Glomerular endothelial cell (primary cell): Measurements from ENCODE around the gene CATSPER3. TPM values are rescaled to one million over a fixed set of nuclear protein-coding genes. Genes with fewer than 3 reads are reported as not detected.
"Not testable (repeated sequence)": the region's sequence is repeated elsewhere in the genome, so short reads cannot be mapped to it uniquely, and the experiment has no call there.

Source experiments
- DNase-seq: peaks from one replicate; pipeline ENCODE4 v3.0.0-alpha.2; 2011; ENCODE audit warnings: low read depth, low spot score; ENCODE audit errors: extremely low read depth
- total RNA-seq: library from RNA; depleted of rRNA; stranded (reverse); fragments of >200 nt; gene quantifications from 2 replicates; pipeline ENCODE4 v1.2.3, GENCODE V29; 2015

Gene CATSPER3
- total RNA-seq, 1 donor from 2014 or later: not detected

DNA sequence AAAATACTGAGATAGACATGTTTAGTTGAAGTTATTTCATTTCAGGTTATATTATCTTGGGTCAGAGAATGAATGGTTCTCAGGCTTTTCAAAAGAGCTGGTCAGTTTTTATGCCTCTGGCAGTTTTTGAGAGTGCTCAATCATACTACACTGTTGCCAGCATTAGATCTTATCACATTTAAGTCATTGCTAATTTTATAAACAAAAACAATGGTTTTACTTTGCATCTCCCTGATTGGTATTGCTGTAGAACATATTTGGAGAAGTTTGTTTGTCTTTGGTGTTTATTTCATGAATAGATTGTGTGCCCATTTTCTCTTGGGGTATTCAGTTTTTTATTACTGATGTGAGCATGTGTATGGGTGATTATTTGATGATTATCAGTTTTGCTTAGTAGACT, 1.5 kb downstream of the CATSPER3 start:
- DNase-seq: no peak

DNA sequence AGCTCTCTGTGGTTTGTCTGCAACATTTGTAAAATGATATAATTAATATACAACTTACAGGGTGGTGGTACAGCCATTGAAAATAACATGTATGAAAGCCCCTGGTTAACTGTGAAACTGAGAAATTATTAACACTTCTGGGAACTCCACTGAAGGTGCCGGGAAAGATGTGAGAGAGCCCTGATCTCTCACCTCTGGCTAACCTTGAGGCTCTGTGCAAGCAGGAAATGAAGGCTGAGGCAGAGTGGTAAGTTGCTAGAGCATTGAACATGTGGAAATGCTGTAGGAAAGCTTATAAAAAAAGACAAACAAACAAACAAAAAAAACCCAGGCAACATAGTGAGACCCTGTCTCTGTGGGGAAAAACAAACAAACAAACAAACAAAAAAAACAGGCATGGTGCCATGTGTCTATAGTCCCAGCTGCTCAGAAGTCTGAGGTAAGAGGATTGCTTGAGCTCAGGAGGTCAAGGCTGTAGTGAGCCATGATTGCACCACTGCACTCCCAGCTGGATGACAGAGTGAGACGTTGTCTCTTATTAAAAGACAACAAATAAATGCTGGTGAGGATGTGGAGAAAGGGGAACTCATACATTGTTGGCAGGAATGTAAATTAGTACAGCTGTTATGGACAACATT, 7.5 kb downstream of the CATSPER3 start:
- no peak for DNase-seq

DNA sequence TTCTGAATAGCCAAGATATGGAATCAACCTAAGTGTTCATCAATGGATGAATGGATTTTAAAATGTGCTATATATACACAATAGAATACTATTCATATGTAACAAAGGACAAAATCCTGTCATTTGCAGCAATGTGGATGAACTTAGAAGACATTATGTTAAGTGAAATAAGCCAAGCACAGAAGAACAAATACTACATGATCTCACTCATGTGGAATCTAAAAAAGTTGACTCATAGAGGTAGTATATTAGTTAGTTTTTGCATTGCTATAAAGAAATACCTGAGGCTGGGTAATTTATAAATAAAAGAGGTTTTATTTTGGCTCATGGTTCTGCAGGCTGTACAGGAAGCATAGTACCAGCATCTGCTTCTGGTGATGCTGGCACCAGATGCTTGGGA, 8.1 kb downstream of the CATSPER3 start:
- DNase-seq: no peak

DNA sequence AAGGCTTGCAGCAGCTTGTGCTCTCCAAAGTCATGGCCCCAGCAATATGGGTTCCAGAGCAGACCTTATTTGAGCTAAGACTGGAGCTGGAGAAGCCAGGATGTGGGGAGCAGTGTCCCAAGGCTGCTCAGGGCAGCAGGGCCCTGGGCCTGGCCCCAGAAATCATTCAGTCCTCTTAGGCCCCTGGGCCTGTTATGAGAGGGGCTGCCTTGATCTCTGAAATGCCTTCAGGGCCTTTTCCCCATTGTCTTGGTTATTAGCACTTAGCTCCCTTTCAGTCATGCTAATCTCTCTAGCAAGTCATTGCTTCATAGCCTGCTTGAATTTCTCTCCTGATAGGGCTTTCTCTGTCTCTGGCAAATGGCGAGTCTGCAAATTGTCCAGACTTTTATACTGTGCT, 9.1 kb downstream of the CATSPER3 start:
- no peak for DNase-seq

DNA sequence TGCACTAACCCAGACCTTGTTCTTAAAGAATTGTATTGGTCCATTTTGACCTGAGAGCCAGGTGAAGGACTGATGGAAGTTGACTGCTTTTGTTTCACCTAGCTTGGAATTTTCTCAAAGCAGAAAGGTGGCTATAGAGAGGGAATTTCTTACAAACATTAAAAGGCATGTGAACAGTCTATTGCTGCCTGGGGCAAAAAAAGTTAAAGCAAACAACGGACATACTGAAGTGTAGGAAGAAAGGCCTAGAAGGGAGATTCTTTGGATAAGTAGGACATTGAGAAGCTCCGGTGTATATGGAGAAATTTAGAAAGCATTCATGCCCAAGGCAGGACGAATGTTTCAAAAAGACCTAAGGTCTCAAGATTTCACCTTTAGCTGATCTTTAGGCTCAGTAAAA, 11.7 kb downstream of the CATSPER3 start:
- DNase-seq: no peak

DNA sequence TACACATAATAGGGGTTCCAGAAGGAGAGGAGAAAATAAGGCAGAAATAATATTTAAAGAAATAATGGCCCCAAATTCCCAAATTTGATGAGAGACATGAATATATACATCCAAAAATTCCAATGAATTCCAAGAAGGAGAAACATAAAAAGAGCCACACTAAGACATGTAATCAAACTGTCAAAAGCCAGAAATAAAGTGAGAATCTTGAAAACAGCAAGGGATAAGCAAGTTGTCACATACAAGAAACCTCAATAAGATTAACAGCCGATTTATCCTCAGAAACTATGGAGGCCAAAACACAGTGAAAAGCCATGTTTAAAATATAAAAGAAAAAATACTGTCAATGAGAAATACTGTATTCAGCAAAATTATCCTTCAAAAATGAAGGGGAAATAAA, 14.5 kb downstream of the CATSPER3 start:
- no peak for DNase-seq

DNA sequence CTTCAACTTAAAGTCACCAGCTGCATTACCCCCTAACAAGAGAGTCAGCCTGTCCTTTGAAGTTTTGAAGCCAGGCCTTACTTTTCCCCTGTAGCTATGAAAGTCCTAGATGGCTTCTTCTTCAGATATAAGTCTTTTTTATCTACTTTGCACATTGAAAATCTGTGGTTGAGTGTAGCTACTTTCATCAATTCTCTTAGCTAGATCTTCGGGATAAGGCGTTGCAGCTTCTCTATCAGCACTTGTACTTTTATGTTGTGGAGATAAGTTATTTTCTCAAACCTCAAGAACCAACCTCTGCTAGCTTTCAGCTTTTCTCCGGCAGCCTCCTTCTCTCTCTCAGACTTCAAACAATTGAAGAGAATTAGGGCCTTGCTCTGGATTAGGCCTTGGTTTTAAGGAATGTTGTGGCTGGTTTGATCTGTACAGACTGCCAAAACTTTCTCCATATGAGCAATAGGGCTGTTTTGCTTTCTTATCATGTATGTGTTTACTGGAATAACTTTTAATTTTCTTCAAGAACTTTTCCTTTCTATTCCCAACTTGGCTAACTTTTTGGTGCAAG, 21.6 kb downstream of the CATSPER3 start:
- DNase-seq: no peak

DNA sequence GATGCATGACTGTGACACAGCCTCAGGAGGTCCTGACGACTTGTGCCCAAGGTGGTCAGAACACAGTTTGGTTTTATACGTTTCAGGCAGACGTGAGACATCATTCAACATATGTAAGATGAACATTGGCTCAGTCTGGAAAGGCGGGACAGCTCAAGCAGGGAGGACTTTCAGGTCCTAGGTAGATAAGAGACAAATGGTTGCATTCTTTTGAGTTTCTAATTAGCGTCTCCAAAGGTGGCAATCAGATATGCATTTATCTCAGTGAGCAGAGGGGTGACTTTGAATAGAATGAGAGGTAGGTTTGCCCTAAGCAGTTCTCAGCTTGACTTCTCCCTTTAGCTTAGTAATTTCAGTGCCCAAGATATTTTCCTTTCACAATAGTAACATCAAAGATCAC, 22.5 kb downstream of the CATSPER3 start:
- not testable (repeated sequence) for DNase-seq

DNA sequence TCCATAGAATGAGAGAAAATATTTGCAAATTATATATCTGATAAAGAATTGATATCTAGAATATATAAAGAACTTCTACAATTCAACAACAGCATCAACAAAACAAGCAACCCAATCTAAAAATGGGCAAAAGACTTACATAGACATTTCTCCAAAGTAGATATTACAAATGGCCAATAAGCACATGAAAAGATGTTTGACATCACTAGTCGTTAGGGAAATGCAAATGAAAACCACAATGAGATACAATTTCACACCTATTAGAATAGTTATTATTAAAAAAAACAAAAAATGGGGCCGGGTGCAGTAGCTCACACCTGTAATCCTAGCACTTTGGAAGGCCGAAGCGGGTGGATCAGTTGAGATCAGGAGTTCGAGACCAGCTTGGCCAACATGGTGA, 24.4 kb downstream of the CATSPER3 start:
- DNase-seq: no peak

DNA sequence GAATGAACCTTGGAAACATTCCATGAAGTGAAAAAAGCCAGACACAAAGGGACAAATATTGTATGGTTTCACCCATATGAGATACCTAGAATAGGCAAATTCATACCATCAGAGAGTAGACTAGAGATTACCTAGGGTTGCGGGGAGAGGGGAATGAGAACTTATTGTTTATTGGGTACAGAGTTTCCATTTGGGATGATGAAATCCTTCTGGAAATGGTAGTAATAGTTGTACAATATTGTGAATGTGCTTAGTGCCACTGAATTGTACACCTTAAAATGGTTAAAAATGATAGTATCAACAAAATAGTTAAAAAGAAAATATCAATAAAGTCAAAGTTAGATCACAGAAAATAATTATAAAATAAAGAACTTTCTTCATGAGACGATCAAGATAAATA, 25.5 kb downstream of the CATSPER3 start:
- DNase-seq: no peak

DNA sequence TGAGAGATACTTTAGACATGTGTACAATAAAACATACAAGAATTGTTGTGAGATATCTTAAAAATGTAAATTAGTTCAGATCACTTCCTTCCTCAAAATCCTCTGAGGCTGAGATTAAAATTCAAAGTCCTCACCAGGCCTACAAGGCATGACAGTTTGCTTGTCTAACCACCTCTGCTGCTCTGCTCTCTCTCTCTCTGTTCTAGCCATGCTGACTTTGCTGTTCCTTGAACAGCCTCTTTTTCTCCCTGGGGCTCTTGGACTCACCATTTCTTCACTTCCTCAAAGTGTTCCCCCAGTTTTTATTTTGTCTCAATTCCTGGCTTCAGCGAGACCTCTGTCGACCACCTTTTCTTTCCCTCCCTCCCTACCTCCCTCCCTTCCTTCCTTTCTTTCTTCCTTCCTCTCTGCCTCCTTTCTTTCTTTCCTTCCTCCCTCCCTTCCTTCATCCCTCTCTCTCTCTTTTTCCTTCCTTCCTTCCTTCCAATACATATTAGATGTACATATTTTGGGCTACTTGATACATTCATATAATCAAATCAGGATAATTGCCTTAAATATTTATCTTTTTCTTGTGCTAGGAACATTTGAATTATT, 27.0 kb downstream of the CATSPER3 start:
- no peak for DNase-seq

DNA sequence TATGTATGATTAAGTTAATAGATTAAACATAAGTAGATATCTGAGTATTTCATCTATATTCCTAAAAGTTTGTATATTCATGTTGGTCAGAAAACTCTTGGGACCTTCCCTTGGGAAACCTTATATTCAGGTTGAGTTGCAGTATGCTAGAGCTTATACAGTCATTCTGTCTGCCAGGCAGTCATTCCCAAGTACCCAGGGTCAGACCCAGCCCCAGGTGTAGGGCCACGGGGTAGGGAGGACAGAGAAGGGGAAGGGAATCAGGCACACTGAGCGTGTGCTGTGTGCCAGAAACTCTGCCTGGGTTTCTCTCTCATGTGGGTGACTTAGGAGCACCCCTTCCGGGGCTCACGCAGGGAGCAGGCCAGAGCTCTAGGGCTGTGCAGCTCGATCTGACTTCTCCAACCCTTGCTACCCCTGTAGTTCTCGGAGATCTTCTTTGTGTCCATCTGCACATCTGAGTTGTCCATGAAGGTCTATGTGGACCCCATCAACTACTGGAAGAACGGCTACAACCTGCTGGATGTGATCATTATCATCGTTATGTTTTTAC, 28.2 kb downstream of the CATSPER3 start:
- no peak for DNase-seq

DNA sequence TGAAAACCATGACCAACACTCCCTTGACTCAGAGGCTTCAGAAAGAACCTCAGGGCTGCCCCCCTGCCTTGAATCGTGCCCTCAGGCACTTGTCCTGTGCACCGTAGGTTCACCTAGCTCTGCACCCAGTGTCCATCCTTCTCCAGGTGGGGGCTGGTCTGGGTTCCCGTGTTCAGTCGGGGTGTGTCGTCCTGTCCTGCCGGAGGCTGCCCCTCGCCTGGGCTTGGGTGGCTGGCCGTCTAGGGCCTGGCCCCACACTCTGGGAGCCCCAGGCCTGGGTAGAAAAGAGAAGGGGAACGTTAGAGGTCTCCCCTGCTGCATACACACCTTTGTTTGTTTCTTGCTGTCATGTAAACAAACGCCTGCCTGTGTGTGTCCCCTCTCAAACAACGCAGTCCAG, 29.3 kb downstream of the CATSPER3 start:
- no peak for DNase-seq

DNA sequence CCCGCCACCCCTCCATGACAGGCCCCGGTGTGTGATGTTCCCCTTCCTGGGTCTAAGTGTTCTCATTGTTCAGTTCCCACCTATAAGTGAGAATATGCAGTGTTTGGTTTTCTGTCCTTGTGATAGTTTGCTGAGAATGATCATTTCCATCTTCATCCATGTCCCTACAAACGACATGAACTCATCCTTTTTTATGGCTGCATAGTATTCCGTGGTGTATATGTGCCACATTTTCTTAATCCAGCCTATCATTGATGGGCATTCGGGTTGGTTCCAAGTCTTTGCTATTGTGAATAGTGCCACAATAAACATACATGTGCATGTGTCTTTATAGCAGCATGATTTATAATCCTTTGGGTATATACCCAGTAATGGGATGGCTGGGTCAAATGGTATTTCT, 30.4 kb downstream of the CATSPER3 start:
- not testable (repeated sequence) for DNase-seq

DNA sequence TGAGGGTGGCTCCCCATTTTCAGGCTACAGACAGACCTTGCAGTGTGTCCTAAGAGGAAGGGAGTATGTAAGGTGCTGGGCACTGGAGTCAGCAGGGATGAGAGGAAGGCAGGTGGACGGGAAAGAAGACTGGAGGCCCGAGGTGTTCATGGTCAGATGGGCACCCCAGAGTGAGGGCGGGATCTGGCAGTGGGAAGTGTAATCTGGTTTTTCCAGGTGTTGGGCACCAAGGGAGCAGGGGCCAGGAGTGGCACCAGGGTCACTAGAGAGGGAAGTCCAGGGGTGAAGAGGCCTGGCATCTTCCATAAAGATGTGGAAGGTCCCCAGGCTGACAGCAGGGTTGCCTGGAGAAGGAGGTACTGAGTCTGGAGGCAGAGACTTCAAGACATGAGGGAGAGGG, 36.7 kb downstream of the CATSPER3 start:
- no peak for DNase-seq

DNA sequence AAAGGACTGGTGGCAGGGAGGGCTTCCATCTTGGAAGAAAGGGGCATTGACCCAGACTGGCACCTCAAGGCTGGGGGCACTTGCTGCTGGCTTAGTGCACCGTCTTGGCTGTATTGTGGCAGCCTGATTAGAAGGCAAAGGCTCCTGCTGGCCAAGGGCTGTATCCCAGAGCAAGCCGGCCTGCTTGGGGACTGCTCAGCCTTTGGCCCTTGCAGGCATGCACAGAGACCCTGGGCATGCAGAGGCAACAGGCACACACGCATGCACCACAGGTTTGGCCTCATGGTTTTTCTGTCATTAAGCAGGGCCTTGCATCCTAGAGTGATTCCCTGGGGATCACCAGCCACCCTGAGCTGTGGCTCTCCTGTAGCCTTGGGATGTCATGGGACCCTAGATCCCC, 37.4 kb downstream of the CATSPER3 start:
- DNase-seq: no peak

DNA sequence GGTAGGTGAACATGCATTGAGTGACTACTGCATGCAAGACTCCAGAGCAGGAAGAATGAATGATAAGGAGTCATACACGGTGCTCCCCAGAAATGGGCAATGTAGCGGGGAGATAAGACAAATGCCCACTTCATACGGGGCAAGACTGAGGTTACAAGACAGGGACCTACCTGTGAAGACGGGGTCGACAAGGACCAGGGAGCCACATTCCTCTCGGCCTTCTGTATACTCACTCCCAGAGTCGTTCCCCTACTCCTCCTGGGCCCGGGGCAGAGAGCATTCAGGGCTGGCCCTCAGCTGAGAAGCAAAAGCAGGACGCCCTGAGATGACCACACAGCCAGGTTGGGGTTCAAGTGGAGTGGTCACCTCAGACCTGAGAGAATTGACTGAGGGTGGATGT, 39.6 kb downstream of the CATSPER3 start:
- no peak for DNase-seq

DNA sequence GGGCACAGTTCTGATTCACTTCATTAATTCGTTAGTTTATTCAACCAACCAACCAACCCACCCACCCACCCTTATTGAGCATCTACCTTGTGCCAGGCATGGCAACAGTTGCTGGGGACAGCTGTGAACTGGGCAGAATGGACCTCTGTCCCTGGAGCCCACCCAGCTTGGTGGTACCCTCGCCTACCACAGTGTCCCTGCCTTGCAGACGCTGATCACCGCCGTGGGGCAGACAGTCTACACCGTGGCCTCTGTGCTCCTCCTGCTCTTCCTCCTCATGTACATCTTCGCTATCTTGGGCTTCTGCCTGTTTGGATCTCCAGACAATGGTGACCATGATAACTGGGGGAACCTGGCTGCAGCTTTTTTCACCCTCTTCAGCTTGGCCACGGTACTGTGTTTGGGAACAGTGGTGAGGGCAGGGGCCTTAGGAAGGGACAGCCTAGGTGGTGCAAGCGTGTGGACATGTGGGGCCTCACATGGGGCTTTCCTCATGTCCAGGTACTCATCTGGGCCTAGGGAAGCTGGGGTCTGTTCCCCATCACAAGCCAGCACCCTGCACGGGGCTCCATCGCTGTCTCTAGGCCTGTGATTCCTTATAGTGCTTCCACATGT, 40.1 kb downstream of the CATSPER3 start:
- no peak for DNase-seq

DNA sequence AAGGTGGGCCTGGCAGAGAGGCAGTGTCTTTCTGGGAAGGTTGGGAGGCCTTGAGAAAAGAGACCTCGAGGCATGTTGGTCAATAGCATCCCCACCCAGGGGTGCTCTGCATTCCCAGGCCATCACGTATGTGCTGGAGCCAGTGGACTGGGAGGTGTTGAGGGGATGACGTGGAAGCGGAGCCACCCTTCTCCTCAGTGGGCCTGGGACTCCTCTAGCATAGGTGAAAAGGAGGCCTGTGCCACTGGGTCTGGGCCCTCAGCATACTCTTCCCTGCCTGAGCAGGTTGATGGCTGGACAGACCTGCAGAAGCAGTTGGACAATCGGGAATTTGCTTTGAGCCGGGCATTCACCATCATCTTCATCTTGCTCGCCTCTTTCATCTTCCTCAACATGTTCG, 40.8 kb downstream of the CATSPER3 start:
- DNase-seq: no peak

DNA sequence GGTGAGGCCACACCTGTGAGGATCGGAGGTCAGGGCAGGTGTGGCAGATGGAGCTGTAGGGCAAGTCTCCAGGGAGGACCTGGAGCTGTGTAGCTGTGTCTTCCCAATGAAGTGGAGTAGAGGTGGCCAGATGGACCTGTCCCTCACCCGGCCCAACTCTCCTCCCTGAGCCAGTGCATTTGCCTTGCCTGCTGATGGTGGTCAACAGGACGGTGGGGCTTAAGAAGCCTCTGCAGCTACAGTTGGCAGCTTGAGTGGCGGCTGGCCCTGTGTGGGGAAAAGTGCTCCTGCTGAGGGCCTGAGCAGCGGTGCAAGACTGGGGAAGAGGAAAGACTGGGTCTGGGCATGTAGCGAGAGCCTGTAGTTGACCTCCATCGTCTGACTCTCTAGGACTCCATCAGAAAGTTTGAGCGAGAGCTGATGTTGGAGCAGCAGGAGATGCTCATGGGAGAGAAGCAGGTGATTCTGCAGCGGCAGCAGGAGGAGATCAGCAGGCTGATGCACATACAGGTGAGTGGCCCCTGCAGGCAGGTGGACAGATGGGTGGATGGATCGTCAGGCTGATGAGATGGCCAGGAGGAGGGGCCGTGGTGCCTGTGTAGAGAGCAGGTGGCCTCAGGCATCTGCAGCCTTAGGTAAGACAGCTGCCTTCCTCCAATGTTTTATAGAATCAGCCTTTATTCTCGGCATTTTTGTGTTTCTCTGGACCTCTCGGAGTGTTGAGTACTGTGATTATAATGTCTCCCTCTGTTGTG, 41.5 kb downstream of the CATSPER3 start:
- DNase-seq: no peak
